ENCODE measurements around the gene LITAF. TPM values are rescaled to one million over a fixed set of nuclear protein-coding genes. Genes with fewer than 3 reads are reported as not detected.

The LITAF gene
- total RNA-seq, 1 donor from 2014 or later: 70.9 TPM

DNA sequence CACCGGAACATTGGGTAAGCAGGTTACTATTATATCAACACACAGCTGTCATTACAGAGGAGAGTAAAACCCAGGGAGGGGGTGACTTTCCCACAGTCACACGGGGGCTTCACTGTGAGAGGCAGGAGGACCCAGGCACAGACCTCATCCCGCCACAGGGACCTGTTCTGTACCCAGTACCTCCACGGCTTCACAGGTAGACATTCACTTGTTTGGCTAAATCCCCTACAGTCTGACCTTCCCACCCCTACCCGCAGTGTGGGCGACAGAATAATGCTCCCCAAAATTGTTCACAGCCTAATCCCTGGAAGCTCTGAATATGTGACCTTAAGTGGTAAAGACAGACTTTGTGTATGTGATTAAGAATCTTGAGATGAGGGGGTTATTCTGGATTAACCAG, 16.5 kb downstream of the LITAF start:
- no peak for DNase-seq (ENCODE audit: low spot score)
- Mint-ChIP-seq H3K36me3 (ENCODE audit: low read depth, unreplicated experiment) (peaks cover 5% of the 10 kb centered on the region), H3K27ac (ENCODE audit: unreplicated experiment) (no peak overlapping the region), H3K4me1 (ENCODE audit: unreplicated experiment) (peaks cover 5% of the 10 kb centered on the region), H3K4me3 (ENCODE audit: unreplicated experiment) (no peak overlapping the region), H3K27me3 (ENCODE audit: unreplicated experiment) (peaks cover 8% of the 10 kb centered on the region), H3K9me3 (ENCODE audit: unreplicated experiment) (no peaks in the 10 kb centered on the region)
- TF ChIP-seq, protein P1, sequence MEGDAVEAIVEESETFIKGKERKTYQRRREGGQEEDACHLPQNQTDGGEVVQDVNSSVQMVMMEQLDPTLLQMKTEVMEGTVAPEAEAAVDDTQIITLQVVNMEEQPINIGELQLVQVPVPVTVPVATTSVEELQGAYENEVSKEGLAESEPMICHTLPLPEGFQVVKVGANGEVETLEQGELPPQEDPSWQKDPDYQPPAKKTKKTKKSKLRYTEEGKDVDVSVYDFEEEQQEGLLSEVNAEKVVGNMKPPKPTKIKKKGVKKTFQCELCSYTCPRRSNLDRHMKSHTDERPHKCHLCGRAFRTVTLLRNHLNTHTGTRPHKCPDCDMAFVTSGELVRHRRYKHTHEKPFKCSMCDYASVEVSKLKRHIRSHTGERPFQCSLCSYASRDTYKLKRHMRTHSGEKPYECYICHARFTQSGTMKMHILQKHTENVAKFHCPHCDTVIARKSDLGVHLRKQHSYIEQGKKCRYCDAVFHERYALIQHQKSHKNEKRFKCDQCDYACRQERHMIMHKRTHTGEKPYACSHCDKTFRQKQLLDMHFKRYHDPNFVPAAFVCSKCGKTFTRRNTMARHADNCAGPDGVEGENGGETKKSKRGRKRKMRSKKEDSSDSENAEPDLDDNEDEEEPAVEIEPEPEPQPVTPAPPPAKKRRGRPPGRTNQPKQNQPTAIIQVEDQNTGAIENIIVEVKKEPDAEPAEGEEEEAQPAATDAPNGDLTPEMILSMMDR (IDR thresholded peaks at IDR 0.05; ENCODE audit: unreplicated experiment): no peak

DNA sequence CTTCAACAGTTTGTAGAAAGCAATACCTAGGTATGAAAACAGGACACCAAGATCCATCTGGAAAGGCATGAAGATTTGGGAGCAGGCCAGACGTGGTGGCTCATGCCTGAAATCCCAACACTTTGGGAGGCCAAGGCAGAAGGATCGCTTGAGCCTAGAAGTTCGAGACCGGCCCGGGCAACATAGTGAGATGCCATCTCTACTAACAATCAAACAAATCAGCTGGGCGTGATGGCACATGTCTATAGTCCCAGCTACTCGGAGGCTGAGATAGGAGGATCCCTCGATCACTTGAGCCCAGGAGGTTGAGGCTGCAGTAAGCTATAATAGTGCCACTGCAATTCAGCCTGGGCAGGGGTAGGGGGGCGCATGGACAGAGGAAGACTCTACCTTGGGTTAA, 20.3 kb downstream of the LITAF start:
- peaks cover 4% of the 10 kb centered on the region for H3K4me1 Mint-ChIP-seq (ENCODE audit: unreplicated experiment)
- no peak overlapping the region for H3K27ac Mint-ChIP-seq (ENCODE audit: unreplicated experiment)
- peaks cover 5% of the 10 kb centered on the region for H3K36me3 Mint-ChIP-seq (ENCODE audit: low read depth, unreplicated experiment)
- peaks cover 4% of the 10 kb centered on the region for H3K27me3 Mint-ChIP-seq (ENCODE audit: unreplicated experiment)
- no peaks in the 10 kb centered on the region for H3K9me3 Mint-ChIP-seq (ENCODE audit: unreplicated experiment)
- TF ChIP-seq, protein P1 (IDR thresholded peaks at IDR 0.05; ENCODE audit: unreplicated experiment): no peak
- no peak for DNase-seq (ENCODE audit: low spot score)
- no peak overlapping the region for H3K4me3 Mint-ChIP-seq (ENCODE audit: unreplicated experiment)

DNA sequence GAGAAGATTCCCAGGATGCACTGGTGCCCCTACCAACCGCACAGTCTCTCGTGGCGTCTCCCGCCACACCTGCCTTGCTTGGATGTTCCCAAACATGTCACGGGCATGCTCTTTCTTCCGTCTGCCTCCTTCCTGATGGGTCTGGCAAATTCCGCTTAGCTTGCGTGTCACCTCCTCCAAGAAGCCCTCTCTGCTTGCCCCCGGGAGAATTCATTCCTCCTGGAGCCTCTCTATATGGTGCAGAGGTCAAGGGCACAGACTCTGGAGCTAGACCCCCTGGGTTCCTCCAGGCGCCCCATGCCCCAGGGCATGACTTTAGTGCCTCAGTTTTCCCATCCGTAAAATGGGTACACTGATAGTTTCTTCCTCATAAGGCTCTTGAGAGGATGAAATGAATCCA, 21.1 kb downstream of the LITAF start:
- Mint-ChIP-seq H3K9me3 (ENCODE audit: unreplicated experiment) (no peaks in the 10 kb centered on the region), H3K36me3 (ENCODE audit: low read depth, unreplicated experiment) (peaks cover 5% of the 10 kb centered on the region), H3K4me3 (ENCODE audit: unreplicated experiment) (no peak overlapping the region), H3K27ac (ENCODE audit: unreplicated experiment) (no peak overlapping the region), H3K4me1 (ENCODE audit: unreplicated experiment) (peaks cover 7% of the 10 kb centered on the region), H3K27me3 (ENCODE audit: unreplicated experiment) (peaks cover 4% of the 10 kb centered on the region)
- DNase-seq (ENCODE audit: low spot score): no peak
- TF ChIP-seq, protein P1 (IDR thresholded peaks at IDR 0.05; ENCODE audit: unreplicated experiment): no peak

DNA sequence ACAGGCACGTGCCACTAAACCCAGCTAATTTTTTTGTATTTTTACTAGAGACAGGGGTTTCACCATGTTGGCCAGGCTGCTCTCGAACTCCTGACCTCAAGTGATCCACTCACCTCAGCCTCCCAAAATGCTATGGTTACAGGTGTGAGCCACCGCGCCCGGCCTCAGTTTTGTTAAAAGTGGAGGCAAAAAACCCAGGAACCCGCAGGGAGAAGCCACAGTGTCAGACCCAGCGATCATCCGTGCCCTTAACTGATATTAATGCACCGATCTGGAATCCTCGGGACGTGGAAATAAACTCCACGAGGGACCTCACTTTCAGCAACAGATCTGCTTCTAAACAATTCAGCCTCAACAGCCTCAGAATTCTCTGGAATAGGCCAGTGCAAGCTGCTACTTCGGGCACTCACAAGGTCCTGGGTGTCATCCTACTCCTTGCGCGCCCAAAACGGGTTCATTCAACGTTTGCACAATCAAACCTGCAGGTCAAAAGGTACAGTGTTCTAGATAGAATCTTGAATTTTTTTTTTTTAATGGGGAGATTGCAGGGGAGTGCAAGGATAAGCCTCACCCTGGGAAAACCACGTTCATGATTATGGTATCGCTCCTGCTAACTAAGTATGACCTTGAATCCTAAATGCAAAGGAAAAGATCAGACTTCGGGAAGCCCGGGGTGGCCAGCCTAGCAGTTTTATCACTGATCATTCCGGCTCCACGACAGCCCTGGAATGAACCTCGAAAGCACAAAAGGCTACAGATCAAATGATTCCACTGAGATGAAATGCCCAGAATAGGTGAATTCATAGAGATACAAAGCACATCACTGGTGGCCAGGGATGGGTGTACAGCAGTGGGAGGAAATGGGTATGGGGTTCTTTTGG, 22.4 kb downstream of the LITAF start:
- peaks cover 2% of the 10 kb centered on the region for H3K27me3 Mint-ChIP-seq (ENCODE audit: unreplicated experiment)
- peaks cover 5% of the 10 kb centered on the region for H3K36me3 Mint-ChIP-seq (ENCODE audit: low read depth, unreplicated experiment)
- H3K27ac Mint-ChIP-seq (ENCODE audit: unreplicated experiment): no peak overlapping the region
- peaks cover 9% of the 10 kb centered on the region for H3K4me1 Mint-ChIP-seq (ENCODE audit: unreplicated experiment)
- TF ChIP-seq, protein P1 (IDR thresholded peaks at IDR 0.05; ENCODE audit: unreplicated experiment): no peak
- no peaks in the 10 kb centered on the region for H3K9me3 Mint-ChIP-seq (ENCODE audit: unreplicated experiment)
- DNase-seq (ENCODE audit: low spot score): no peak
- H3K4me3 Mint-ChIP-seq (ENCODE audit: unreplicated experiment): no peak overlapping the region

DNA sequence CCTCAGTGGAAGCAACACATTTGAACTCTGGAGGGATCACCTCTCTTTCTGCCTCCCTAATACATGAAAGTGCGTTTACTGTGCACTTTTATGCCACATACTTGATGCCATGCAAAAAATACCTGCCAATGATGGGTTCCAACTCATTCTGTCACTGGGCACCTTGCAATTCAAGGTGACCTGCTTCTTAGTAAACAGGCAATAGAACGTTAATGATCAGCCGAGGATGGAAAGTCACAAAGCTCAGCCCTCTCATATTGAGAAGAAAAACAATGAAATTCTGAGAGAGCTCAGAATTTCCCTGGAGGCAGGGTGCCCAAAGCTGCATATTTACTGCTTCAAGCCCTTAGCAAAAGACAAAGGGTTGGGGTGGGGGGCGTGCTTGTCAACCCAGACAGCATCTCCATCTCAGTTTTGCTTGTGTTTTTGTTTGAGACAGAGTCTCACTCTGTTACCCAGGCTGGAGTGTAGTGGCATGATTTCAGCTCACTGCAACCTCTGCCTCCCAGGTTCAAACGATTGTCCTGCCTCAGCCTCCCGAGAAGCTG, 23.2 kb downstream of the LITAF start:
- peaks cover 9% of the 10 kb centered on the region for H3K4me1 Mint-ChIP-seq (ENCODE audit: unreplicated experiment)
- no peak for DNase-seq (ENCODE audit: low spot score)
- no peak overlapping the region for H3K4me3 Mint-ChIP-seq (ENCODE audit: unreplicated experiment)
- no peaks in the 10 kb centered on the region for H3K9me3 Mint-ChIP-seq (ENCODE audit: unreplicated experiment)
- TF ChIP-seq, protein P1 (IDR thresholded peaks at IDR 0.05; ENCODE audit: unreplicated experiment): no peak
- H3K36me3 Mint-ChIP-seq (ENCODE audit: low read depth, unreplicated experiment): peaks cover 5% of the 10 kb centered on the region
- H3K27ac Mint-ChIP-seq (ENCODE audit: unreplicated experiment): no peak overlapping the region
- peaks cover 2% of the 10 kb centered on the region for H3K27me3 Mint-ChIP-seq (ENCODE audit: unreplicated experiment)
